SH-SY5Y (cell line): ENCODE data around the gene VASH2.

Experiments
- GATA2 ChIP-seq: IDR thresholded peaks from 2 replicates; pipeline ENCODE4 v1.6.1; 2011; ENCODE audit warnings: mild to moderate bottlenecking, low read depth, low read length
- GATA3 ChIP-seq: IDR thresholded peaks from 2 replicates; pipeline ENCODE4 v1.6.1; 2011; ENCODE audit warnings: low read depth, mild to moderate bottlenecking, low read length, moderate library complexity

DNA sequence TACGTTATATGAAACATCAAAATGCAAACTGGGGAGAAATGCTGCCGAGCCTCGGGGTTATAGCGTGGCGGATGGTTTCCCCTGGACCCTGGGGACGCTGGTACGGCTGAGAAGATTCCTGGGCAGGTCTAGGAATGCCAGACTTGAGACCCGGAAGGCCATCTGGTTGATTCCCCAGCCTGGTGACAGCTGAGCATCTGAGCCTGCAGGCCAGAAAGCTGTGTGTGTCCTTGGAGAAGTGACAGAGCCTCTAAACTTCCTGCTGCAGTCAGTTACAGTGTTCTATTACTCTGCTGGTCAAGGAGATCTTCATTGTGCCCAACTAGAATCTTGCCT, 2.3 kb downstream of the VASH2 start:
- TF ChIP-seq GATA2 (no peak), GATA3 (no peak)
